Measurements from ENCODE around the gene EPS15.

GRCh38 chr1:51551848-51552296 is 32.8 kb upstream of the EPS15 start:
- TF ChIP-seq CTCF (IDR thresholded peaks at IDR 0.05) (no peak), POLR2A (IDR thresholded peaks at IDR 0.05) (no peak), EP300 (IDR thresholded peaks at IDR 0.05) (no peak), POLR2AphosphoS5 (IDR thresholded peaks at IDR 0.05) (no peak)

Data from gastroesophageal sphincter (tissue), 3 donors.